HG03439 (cell line): Measurements from ENCODE around the gene PYCR2.
"Not testable (repeated sequence)": the region's sequence is repeated elsewhere in the genome, so short reads cannot be mapped to it uniquely, and the experiment has no call there.

Experiments
- ATAC-seq: cut with Tn5 transposase; IDR thresholded peaks from one replicate; pipeline ENCODE4 v1.9.1; 2021; ENCODE audit warnings: mild to moderate bottlenecking, moderate library complexity; ENCODE audit not compliant: unreplicated experiment

Gene PYCR2

DNA sequence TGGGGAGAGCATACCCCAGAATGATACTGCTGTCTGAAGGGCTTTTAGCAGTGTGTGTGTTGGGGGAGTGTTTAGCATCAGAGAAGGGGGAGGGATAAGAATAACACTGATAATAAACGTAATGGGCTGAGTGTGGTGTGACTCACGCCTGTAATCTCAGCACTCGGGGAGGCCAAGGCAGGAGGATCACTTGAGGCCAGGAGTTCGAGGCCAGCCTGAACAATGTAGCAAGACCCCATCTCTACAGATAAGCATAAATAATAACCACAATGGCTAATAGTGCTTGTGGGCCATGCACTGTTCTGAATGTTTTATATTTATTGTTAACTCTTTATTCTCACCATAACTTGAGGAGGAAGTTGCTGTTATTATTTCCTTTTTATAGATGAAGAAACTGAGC, 19.5 kb upstream of the PYCR2 start:
- ATAC-seq, result no peak

DNA sequence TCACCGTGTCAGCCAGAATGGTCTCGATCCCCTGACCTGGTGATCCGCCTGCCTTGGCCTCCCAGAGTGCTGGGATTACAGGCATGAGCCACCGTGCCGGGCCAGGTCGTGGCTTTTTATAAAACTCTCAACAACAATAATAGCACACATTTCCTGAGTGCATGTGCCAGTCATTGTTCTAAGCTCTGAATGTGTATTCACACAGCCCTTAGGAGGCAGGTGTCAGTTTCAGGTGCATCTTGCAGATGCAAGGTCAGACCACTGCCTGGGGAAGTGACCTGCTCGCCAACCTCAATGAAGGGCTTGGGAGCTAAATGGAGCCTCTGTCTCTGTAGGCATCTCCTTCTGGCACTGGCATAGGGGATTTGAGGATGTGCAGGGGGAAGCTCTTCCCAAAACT, 18.5 kb upstream of the PYCR2 start:
- peak; percentile 87 for ATAC-seq

DNA sequence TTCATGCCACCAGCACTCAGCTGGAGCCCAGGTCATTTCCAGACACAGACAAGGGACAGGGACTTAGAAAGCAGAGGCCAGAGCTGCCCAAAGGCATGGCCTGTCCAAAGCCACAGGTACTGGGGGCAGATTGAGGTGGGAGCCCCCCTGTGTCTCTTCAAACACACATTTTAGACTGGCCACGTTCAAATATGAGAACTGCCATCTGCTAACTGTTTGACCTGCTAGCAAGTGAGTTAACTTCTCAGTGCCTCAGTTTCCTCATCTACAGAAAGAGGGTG, 17.8 kb upstream of the PYCR2 start:
- no peak for ATAC-seq

DNA sequence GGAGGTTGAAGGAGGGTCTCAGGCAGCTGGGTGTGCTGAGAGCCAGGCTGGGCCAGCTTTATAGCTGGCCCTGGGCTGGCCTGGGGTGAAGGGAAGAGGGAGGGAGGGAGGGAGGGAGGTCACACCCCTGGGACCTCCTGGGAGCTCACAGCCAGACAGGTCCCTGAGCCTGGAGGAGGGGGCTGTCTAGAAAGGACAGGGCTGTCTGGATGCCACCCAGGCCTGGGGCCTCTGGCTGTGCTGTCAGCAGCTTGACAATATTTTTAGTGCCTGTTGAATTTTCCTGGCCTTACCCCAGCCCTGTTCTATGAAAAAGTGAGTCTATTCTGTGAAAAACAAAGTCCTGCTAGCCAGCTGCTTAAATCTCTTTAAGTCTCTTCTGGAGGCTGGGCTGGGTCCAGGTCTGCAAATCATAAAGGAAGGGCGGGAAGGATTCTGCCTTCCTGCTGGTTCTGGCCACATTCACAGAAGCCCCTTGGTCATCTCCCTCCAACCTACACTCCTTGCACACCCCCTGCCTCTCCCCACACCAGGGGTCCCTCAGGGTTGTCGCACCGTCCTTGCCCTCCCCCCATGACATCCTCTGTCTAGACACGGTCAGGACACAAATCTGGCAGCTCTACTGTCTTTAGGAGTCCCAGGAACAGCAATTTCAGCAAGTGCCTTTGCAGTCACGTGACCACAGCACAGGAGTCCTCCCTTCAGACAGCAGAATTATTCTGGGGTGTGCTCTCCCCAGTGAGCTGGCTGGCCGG, 17.3 kb upstream of the PYCR2 start, which contains the start of gene LEFTY2:
LEFTY2 (minus strand) TSS at position 34 of the 755 bp plus-strand sequence. CDS start 80 bp downstream, outside the sequence.
- ATAC-seq, result no peak

DNA sequence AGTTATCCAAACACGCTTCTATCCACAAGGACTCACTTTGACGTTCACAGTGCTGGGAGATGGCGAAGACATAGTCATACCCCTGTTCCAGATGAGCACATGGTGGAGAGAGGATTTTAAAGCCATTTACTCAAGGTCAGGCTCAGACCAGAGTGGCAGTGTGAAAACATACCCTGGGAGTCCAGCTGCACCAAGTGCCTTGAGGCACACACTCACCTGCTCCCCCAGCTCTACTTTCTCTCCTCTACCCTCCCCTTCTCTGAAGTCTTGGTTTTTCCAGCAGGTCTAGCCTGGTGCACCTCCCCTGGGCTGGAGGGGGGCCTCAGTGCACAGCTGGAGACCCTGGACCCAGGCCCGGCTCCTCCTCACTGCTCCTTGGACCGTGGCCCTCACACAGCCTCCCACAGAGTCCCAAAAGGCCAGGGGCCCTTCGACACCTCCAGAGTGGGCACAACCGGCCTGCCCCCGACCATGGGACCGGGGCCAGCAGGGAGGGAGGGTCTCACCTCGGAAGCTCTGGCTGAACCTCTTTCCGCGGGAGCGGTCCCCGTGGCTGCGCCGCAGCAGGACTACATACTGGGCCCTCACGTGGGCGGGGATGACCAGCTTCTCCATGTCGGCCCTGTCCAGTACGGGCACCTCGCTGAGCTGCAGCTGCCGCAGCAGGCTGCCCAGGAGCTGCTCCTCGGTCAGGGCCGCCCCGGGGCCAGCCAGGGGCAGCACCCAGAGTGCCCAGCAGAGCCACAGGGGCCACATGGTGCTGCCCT, 16.5 kb upstream of the PYCR2 start:
- ATAC-seq, result no peak

DNA sequence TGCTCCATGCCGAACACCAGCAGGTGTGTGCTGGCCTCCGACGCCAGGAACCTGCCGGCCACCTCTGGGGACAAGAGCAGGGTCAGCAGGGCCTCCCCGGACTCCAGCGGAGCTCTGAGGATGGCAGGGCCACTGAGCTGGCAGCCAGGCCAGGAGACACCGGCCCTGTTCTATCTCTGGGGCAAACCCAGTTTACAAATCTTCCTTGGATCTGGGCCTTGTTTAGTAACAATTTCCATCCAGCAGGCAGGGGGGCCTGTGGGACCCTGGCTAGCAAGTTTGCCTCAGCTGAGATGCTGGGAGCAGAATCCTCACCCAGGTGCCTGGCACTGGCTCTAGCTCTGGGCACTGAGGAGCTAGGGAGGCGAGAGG, 15.9 kb upstream of the PYCR2 start:
- ATAC-seq, result not testable (repeated sequence)

DNA sequence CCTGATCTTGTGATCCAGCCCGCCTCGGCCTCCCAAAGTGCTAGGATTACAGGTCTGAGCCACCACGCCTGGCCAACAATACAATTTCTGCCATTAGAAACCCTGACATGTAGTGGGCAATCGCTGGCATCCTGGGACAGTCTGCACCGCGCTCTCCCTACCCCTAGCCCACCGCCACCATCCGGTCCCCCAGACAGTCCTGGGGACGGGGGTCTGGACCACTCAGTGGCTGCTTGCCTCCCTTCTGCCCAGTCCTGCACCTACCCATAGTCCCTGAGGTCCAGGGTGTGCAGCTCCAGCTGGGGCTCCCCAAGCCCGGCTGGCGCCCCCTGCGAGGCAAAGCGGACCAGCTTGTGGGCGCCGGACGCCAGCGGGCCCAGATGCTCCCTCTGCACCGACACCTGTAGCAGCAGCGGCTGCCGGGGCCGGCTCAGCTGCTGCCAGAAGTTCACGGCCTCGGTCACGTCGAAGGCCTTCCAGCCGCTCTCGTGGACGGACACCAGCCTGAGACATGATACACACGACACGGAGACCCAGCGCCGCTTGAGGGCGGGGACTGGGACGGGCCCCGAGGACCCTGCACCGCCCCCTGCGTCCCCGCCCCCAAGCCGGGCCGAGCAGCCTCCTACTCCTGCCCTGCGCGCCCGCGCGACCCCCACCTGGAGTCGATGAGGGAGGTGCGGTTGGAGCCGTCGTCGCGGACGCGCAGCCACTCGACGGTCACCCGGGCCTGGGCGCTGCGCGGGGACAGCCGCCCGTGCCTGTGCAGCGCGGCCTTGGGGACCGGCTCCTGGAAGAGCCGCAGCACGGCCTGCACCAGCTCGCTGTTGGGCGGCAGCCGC, 15.3 kb upstream of the PYCR2 start:
- ATAC-seq, result not testable (repeated sequence)

DNA sequence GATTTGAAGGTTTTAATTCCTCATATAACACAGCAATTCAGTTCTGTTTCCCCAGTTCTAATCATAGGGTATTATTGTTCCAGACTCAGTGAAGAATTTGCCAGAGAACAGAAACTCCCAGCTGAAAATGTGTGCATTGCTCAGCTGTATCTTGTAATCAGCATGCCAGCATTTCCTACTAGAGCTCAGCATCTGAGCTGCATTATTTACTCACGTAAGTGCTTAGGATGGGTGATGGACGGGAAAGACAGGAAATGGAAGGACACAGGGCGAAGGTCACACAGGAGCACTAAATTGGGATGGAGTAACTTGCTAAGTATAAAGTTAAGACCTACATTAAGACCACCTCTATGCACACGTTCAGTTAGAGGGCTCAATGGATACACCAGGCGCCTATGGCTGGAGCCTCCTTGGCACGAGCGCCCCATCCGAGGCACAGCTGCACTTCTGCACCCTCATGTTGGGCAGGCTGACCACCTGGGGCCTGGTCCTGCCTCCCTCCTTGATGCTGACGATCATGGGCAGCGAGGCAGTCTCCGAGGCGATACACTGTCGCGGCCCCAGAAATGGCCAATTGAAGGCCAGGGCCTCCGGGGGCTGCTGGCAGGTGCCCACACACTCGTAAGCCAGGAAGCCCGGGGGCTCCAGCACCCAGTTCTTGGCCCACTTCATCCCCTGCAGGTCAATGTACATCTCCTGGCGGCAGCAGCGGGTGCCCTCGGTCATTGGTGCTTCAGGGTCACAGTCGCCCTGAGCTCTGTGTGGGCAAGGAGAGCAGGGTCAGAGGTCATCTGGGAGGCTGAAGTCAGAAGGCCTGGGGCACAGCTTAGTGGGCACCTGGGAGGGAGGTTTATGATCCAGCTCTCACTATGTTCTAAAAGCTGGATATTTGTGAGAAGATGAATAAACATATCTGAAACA, 13.3 kb upstream of the PYCR2 start:
- ATAC-seq, result no peak

DNA sequence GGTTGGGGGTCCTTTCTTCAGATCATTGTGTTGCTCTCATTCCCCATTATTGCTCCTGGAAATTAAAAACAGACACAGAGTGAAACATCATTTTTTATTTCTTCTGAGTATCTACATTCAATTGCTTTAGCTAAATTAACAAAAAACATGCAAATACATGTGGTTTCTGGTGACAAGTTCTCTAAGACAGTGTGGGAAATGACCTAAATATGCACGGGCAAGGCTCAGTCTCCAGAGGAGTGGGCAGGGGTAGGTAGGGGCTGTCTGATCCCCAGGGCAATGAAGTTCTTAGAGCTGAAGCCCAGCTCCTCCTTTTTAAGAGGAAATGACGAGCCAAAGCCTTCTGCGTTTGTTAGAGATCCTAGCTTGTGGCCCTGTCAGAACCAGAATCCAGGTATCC, 12.5 kb upstream of the PYCR2 start:
- ATAC-seq, result no peak

DNA sequence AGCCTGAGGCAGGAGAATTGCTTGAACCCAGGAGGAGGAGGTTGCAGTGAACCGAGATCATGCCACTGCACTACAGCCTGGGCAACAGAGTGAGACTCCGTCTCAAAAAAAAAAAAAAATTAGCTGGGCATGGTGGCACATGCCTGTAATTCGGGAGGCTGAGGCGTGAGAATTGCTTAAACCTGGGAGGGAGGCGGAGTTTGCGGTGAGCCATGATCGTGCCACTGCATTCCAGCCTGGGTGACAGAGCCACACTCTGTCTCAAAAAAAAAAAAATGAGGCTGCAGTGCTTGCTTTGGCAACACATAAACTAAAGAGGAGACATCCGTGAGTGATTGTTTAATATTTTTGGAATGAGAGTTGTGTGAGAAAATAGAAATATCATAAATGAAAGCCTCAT, 12.0 kb upstream of the PYCR2 start:
- ATAC-seq, result not testable (repeated sequence)

DNA sequence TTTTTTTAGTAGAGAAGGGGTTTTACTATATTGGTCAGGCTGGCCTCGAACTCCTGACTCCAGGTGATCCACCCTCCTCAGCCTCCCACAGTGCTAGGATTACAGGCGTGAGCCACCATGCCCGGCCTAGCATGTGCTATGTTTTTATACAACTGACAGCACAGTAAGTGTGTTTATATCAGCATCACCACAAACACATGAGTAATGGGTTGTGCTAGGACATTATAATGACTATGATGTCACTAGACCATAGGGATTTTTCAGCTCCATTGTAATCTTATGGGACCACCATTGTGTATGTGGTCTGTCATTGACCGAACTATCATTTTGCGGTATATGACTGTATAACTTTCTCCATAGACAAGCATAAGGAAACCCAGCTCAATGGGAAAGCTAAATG, 10.7 kb upstream of the PYCR2 start:
- no peak for ATAC-seq

DNA sequence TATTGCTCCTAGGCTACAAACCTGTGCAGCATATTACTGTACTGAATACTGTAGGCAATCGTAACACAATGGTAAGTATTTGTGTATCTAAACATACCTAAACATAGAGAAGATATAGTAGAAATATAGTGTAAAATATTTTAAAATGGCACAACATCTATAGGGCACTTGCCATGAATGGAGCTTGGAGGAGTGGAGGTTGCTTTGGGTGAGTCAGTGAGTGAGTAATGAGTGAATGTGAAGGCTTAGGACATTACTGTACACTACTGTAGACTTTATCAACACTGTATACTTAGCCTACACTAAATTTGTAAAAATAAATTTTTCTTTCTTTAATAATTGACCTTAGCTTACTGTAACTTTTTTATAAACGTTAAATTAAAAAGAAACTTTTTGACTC, 9.0 kb upstream of the PYCR2 start:
- no peak for ATAC-seq

DNA sequence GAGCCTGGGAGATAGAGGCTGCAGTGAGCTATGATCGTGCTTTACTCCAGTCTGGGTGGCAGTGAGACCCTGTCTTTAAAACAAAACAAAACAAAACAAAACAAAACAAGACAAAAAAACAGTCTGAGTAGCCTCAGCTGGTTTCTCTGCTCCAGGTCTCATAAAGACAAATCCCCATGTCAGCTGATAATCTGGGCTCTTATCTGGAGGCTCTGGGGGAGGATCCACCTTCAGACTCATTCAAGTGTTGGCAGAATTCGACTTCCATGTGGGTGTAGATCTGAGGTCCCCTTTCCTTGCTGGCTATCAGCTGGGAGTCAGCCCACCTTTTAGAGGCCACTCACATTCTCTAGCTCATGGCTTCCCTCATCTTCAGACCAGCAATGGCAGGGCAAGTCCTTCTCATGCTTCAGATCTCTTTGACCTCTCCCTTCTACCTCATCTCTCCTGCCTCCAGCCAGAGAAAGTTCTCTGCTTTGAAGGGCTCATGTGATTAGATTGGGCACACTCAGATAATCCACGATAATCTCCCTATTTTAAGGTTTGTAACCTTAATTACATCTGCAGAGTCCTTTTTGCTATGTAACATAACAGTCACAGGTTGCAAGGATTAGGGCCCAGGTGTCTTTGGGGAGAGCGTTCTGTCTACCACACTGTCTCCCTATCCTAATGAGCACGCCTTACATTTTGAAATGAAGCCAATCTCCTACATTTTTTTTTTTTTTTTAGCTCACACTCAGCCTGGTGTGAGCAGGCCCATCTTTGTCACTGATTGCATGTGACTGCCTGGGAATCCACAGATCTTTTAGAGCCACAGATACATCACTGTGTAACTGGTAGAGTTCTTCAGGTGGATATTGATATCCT, 7.5 kb upstream of the PYCR2 start:
- no peak for ATAC-seq

DNA sequence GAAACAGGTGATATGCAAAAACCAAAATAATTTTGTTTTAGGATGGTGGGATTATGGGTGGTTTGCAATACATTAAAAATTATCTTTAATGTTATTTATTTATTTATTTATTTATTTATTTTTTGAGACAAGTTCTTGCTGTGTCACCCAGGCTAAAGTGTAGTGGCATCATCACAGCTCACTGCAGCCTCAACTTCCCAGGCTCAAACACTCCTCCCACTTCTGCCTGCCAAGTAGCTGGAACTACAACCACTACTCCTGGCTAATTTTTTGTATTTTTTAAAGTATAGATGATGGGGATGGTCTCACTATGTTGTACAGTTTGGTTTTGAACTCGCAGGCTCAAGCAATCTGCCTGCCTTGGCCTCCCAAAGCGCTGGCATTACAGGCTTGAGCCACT, 6.5 kb upstream of the PYCR2 start:
- ATAC-seq, result no peak

DNA sequence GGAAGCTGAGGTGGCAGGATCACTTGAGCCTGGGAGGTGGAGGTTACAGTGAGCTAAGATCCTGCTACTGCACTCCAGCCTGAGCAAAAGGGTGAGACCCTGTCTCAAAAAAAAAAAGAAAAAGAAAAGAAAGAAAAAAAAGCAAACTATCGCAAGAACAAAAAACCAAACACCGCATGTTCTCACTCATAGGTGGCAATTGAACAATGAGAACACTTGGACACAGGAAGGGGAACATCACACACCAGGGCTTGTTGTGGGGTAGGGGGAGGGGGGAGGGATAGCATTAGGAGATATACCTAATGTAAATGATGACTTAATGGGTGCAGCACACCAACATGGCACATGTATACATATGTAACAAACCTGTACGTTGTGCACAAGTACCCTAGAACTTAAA, 5.4 kb upstream of the PYCR2 start:
- ATAC-seq, result not testable (repeated sequence)

DNA sequence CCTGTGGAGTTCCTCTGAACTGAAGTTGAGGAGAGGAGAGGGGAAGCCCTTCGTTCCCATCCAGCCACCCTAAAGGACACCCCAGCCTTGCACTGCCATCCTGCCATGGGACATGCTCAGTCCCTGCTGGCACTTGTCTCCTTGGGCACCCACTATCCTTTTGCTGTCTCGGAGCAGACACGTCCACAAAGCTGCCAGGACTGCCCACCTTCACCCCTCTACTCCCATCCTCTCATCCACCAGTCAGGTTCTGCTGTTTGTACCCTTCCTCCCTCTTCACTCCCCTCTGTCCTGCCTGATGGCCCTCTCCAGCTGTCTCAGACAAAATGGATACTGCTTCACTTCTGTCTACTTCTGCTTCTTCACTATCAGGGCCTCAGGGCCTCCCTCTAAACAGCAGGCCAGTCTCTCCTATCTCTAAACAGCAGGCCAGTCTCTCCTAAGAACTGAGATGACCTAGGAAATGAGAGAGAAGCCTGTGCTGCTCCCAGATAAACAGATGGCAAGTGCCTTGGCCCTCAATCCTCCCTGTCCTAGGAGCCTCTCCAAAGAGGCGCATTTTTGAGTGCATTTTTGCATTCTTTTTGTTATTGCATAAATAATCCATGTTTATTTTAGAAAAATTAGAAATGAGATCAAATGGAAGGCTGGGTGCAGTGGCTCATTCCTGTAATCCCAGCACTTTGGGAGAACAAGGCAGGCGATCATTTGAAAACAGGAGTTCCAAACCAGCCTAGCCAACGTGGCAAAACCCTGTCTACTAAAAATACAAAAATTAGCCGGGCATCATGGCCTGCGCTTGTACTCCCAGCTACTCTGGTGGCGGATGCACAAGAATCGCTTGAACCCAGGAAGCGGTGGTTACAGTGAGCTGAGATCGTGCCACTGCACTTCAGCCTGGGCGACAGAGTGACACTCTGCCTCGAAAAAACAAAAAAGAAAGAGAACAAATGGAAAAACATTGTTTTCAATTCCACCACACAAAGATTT, 4.4 kb upstream of the PYCR2 start:
- ATAC-seq, result no peak

DNA sequence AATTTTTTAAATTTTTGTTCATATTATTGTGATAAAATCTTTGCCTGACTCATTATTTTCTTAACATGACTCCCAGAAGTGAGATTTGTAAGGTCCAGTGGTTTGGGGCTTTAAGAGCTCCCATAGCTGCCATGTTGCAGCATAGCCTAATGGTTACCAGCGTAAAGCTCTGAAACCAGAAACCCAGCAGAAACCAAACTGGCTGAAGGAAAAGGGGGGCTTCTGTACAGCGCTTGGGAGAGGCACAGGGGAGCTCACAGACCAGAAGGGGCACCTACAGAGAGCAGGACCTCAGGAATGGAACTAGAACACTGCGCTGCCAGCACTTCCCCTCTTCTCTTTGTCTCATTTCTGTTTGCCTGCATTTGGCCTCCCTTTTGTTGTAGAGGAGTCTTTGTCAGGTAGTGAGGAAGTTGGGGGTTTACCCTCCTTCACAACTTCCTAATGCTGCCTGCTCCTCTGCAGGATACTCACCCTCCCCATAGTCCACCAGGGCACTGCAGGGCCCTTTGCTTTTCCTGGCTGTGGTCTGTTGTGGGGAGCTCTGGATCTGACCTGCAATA, 2.6 kb upstream of the PYCR2 start:
- ATAC-seq, result no peak

DNA sequence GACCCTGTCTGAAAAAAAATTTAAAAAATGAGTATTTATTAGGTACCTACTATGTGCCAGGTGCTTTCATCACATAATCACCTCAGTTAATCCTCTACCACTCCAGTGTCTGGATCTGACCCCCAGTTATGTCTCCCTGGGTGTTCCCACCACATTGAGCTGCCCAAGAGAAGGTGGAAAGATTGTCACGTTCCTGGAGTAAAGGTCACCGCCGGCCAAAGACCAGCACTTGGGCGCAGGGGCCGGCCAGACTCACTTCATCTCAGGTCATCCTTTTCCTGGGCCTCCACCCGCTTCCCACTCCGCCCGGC, 714 bp downstream of the PYCR2 start:
- no peak for ATAC-seq
